Lower lobe of right lung (tissue), 2 donors: ENCODE data around the gene TMIE. TPM values are rescaled to one million over a fixed set of nuclear protein-coding genes. Genes with fewer than 3 reads are reported as not detected.

Source experiments
- ATAC-seq, 2 donors: fragments of 200-7000 bp; cut with Tn5 transposase; one replicate each; pipeline ENCODE4 v1.9.1; 2020 to 2022; ENCODE audit warnings: mild to moderate bottlenecking in 2 of 2, moderate library complexity in 2 of 2
- DNase-seq: peaks from one replicate; pipeline ENCODE4 v3.0.0-alpha.2; 2020
- H3K27ac ChIP-seq: fragments of 200-600 bp; one replicate; pipeline ENCODE4 v1.8.0; 2022
- H3K27me3 ChIP-seq: fragments of 200-600 bp; one replicate; pipeline ENCODE4 v1.8.0; 2022; ENCODE audit warnings: low read depth
- H3K36me3 ChIP-seq: fragments of 200-600 bp; one replicate; pipeline ENCODE4 v1.8.0; 2022; ENCODE audit warnings: mild to moderate bottlenecking
- H3K4me1 ChIP-seq: fragments of 200-600 bp; one replicate; pipeline ENCODE4 v1.8.0; 2022
- H3K4me3 ChIP-seq: fragments of 200-600 bp; one replicate; pipeline ENCODE4 v1.8.0; 2022; ENCODE audit warnings: mild to moderate bottlenecking
- H3K9me3 ChIP-seq: fragments of 200-600 bp; one replicate; pipeline ENCODE4 v1.8.0; 2022
- intact Hi-C: fragments of 100-400 bp; cut with DNase I; formaldehyde crosslinking; loops from one replicate; pipeline ENCODE4 v1.11.0; 2022
- total RNA-seq: library from RNA; stranded (reverse); fragmentation: NEBNext Ultra II Directional; extraction: Animal tissue kit (Norgen Biotek cat#: 25700); gene quantifications from one replicate; pipeline ENCODE4 v1.2.1, GENCODE V29; 2021
- TF ChIP-seq, protein P1 (sequence below): fragments of 200-600 bp; IDR thresholded peaks from one replicate; pipeline ENCODE4 v1.8.0; 2022; ENCODE audit warnings: antibody characterized with exemption, mild to moderate bottlenecking
- donor health status: DM: no; HTN: yes; CAD: no; lungs with severe emphysema.

The TMIE gene
- total RNA-seq, 1 donor from 2014 or later: 1.0 TPM

DNA sequence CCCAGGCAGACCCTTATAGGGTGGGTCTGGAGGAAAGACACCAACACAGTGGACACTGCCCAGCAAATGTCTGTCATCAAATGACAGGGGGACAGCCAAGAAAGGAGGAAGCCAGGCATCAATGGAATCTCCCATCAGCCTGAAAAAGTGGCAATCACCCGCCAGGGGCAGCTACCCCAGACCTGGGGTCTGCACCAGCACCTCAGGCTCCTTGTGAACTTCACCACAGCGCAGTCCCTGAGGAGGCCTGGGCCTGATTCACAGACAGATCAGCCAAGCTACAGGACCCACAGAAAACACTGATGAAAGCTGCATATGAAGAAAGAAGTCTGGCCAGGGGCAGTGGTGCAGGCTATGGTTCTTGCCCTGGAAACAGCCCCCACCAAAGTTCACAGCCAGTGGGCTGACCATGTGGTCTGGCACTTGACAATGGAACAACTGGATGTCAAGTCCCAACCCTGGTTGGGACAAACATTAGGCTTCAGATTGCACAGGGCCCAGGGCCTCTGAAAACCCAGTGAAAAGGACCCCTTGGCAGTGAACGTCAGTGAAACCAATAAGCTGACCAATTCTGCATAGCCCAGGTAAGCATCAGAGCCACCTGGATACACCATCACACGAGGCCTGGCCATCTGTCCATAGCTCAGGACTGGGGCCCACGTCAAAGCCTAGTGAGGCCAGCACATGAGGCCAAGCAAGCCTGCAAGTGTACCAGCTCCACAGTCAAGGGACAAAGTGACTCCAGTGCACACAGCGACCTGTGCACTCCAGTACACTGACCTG lies 36.8 kb upstream of the TMIE start:
- H3K27ac ChIP-seq: no peak overlapping the region
- no peaks in the 10 kb centered on the region for H3K27me3 ChIP-seq
- intact Hi-C loops: no loop called here
- H3K36me3 ChIP-seq: no peaks in the 10 kb centered on the region
- no peak for ATAC-seq
- H3K4me1 ChIP-seq: peaks cover 9% of the 10 kb centered on the region
- H3K4me3 ChIP-seq: no peak overlapping the region
- no peaks in the 10 kb centered on the region for H3K9me3 ChIP-seq
- TF ChIP-seq, protein P1, sequence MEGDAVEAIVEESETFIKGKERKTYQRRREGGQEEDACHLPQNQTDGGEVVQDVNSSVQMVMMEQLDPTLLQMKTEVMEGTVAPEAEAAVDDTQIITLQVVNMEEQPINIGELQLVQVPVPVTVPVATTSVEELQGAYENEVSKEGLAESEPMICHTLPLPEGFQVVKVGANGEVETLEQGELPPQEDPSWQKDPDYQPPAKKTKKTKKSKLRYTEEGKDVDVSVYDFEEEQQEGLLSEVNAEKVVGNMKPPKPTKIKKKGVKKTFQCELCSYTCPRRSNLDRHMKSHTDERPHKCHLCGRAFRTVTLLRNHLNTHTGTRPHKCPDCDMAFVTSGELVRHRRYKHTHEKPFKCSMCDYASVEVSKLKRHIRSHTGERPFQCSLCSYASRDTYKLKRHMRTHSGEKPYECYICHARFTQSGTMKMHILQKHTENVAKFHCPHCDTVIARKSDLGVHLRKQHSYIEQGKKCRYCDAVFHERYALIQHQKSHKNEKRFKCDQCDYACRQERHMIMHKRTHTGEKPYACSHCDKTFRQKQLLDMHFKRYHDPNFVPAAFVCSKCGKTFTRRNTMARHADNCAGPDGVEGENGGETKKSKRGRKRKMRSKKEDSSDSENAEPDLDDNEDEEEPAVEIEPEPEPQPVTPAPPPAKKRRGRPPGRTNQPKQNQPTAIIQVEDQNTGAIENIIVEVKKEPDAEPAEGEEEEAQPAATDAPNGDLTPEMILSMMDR: no peak
- DNase-seq: peak; percentile 20

DNA sequence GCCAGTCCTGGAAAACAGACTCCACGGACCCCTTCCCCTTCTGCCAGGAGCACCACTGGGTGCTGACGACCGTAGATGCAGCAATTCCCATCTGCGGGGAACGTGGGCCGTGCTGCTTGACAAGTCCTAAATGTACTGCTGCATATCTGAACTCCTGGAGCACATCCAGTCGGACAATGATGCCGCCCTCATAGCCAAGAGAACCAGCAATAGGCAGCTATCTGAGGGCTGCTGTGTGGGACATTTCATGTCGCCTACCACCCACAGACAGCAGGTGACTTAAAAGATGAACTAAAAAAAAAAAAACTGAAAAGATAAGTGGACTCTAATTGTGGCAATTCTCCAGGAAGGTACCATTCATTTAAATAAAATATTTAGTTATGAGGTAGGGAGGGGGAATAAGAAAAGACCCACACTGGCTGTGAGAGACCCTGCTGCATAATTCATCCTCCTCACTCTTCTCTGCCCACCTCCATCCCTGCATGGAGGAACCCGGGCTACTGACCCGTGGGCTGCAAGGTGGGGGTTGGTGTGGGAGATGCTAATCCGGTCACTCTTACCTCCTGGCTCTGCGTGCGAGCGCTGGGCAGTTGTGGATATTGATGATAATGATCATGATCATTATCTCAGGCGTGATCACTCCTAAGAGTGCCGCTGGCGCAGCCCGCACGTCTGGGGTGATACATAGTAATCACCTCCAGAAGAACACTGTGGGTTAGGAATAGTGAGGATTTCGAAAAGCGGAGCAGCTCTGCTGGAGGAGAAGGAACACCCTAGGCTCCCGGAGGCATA lies 36.0 kb upstream of the TMIE start:
- TF ChIP-seq, protein P1: no peak
- Histone ChIP-seq H3K27ac (no peak overlapping the region), H3K4me3 (no peak overlapping the region), H3K36me3 (no peaks in the 10 kb centered on the region), H3K4me1 (peaks cover 9% of the 10 kb centered on the region), H3K9me3 (no peaks in the 10 kb centered on the region), H3K27me3 (no peaks in the 10 kb centered on the region)
- DNase-seq: peak; percentile 30
- intact Hi-C loops: no loop called here
- no peak for ATAC-seq

DNA sequence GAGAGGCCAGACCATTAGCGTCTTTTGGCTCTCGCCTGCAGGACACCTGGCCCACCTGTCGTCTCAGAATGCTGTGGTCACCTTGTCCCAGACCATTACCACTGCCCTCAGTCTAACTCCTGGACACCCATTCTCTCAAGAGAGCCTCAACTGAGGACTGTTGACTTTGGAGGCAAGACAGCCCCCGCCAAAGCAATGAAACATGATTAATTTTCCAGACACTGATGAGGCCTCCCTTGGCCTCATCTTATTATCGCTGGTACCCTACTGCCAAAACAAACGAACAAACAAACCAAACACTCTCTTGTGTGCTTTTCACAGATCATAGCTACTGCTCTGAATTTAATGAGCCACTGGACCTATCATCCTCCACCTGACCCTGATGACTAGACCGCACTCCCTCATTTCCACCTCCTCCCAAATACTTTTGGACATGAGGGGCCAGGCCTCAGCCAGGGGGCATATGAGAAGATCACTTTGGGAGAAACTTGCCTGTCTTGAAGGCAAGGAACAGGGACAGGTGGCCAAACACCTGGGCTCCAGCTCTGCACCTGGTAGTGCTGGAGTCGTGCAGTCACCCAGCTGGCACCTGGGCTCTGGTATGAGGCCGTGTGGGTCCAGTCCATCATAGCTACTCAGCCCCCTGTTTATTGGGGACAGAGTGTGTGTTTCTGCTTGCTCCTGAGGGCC lies 35.3 kb upstream of the TMIE start:
- peaks cover under 1% of the 10 kb centered on the region for H3K36me3 ChIP-seq
- TF ChIP-seq, protein P1: no peak
- no peak for ATAC-seq
- H3K27ac ChIP-seq: no peak overlapping the region
- intact Hi-C loops: no loop called here
- H3K4me3 ChIP-seq: no peak overlapping the region
- no peaks in the 10 kb centered on the region for H3K9me3 ChIP-seq
- DNase-seq: peak; percentile 29
- peaks cover 9% of the 10 kb centered on the region for H3K4me1 ChIP-seq
- no peaks in the 10 kb centered on the region for H3K27me3 ChIP-seq

DNA sequence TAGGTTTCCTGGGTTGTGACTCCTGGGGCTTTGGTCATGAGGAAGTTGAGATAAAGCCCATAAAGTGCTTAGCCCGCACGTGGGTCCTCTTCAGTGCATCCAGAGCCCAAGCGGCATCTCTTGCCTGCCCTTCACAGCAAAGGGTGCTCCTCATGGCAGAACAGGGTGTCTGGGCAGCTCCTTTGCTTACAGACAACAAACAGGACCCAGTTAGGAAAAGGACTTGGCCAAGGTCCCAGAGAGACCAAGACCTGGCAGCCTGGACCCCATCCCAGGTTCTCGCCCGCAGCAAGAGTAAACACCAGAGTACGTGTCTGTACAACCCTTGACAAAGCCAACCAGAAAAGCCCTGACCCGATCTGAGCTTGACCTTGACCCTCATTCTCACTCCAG lies 34.7 kb upstream of the TMIE start:
- peak; percentile 1 to 8 for ATAC-seq
- Histone ChIP-seq H3K4me3 (no peak overlapping the region), H3K9me3 (no peaks in the 10 kb centered on the region), H3K27ac (no peak overlapping the region), H3K36me3 (peaks cover 6% of the 10 kb centered on the region), H3K4me1 (peaks cover 9% of the 10 kb centered on the region), H3K27me3 (no peaks in the 10 kb centered on the region)
- peak; percentile 32 for DNase-seq
- TF ChIP-seq, protein P1: no peak
- intact Hi-C loops: no loop called here

DNA sequence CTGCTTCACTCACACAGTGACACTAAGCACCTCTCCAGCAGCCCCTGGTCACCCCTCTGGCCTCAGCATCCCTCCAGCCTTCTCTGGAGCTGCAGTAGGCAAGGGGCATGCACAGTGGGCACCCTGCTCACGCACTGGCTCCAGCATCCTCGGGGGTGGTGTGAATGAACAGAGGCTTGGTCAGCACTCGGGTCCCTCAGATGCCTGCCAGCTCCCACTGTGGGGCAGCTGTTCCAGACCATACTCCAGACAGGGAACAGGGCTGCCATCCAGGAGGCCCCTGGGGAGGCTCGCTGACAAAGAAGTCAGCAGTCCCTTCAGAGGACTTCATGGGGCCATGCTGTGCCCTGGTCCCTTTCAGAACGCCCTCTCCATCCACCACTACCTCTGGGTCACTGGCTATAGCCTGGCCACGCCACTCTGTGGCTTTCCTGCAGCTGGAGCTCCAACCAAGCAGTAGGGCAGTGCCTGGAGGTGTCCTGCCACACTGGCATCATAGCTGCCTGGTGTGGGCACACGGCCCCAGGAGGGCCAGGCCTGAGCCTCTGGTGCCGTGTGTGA lies 34.1 kb upstream of the TMIE start:
- Histone ChIP-seq H3K9me3 (no peaks in the 10 kb centered on the region), H3K4me3 (no peak overlapping the region), H3K4me1 (peaks cover 9% of the 10 kb centered on the region), H3K36me3 (peaks cover 11% of the 10 kb centered on the region), H3K27ac (no peak overlapping the region), H3K27me3 (no peaks in the 10 kb centered on the region)
- TF ChIP-seq, protein P1: no peak
- DNase-seq (peak; percentile 35), ATAC-seq (no peak)
- intact Hi-C loops: no loop called here
